Upper lobe of left lung (tissue), 6 donors: ENCODE data around the gene POLE4. TPM values are rescaled to one million over a fixed set of nuclear protein-coding genes. Genes with fewer than 3 reads are reported as not detected.

Experiments
- ATAC-seq, 2 donors: fragments of 200-7000 bp; cut with Tn5 transposase; one replicate each; pipeline ENCODE4 v1.9.1; 2022; ENCODE audit warnings: mild to moderate bottlenecking in 2 of 2, moderate library complexity in 2 of 2; ENCODE audit not compliant: low FRiP score in 2 of 2
- DNase-seq, 2 donors: peaks; one replicate each; pipeline ENCODE4 v3.0.0-alpha.2; 2019 to 2020
- H3K27ac ChIP-seq, 4 donors: fragments of 200-600 bp; sonication (generic); one replicate each; pipeline ENCODE4 v1.5.1; 2016 to 2019
- H3K27me3 ChIP-seq, 4 donors: fragments of 200-600 bp; sonication (generic); one replicate each; pipeline ENCODE4 v1.5.1; 2017 to 2019
- H3K36me3 ChIP-seq, 4 donors: fragments of 200-600 bp; sonication (generic); one replicate each; pipeline ENCODE4 v1.5.1; 2016 to 2019
- H3K4me1 ChIP-seq, 4 donors: fragments of 200-600 bp; sonication (generic); one replicate each; pipeline ENCODE4 v1.5.1; 2018 to 2019
- H3K4me3 ChIP-seq, 4 donors: fragments of 200-600 bp; sonication (generic); one replicate each; pipeline ENCODE4 v1.5.1; 2017 to 2019; ENCODE audit warnings: mild to moderate bottlenecking in 2 of 4, moderate library complexity in 1 of 4
- H3K9me3 ChIP-seq, 4 donors: fragments of 200-600 bp; sonication (generic); one replicate each; pipeline ENCODE4 v1.5.1; 2018 to 2019
- CTCF ChIP-seq, 6 experiments: fragments of 450-650 bp in 4 of 6; fragments of 200-600 bp in 2 of 6; sonication (generic) in 2 of 6; IDR thresholded peaks; one replicate each; pipeline ENCODE4 v1.5.1; 2016 to 2019; ENCODE audit warnings: antibody characterized with exemption in 6 of 6
- EP300 ChIP-seq, 4 donors: sonication (generic); formaldehyde crosslinking; IDR thresholded peaks; one replicate each; pipeline ENCODE4 v1.5.1; 2017; ENCODE audit warnings: antibody characterized with exemption in 4 of 4, control low read depth in 2 of 4
- POLR2A ChIP-seq, 4 donors: fragments of 450-650 bp; IDR thresholded peaks; one replicate each; pipeline ENCODE4 v1.5.1; 2016 to 2017; ENCODE audit warnings: antibody characterized with exemption in 4 of 4, mild to moderate bottlenecking in 2 of 4
- POLR2AphosphoS5 ChIP-seq, 2 donors: sonication (generic); formaldehyde crosslinking; IDR thresholded peaks; one replicate each; pipeline ENCODE4 v1.5.1; 2017; ENCODE audit warnings: antibody characterized with exemption in 2 of 2
- WGBS, 2 donors: methylation state at CpG; one replicate each; pipeline ENCODE4 v1.1.5; 2017 to 2018; 5-methylcytosine and 5-hydroxymethylcytosine counted together
- total RNA-seq, 6 donors: library from RNA; depleted of rRNA in 4 of 6; stranded (reverse); fragments of >200 nt in 4 of 6; gene quantifications; one replicate each; pipeline versions ENCODE4 v1.1.0 to v1.2.1, GENCODE V29; 2016 to 2021
- donor health status: DM: no; HTN: no; CAD: no; lungs with moderate emphysema.
- donor health status: DM: no; HTN: yes; CAD: no; lungs with severe emphysema.

The POLE4 gene
- total RNA-seq, 6 donors from 2014 or later, result 26.6 to 79.3 (median 34.0) TPM

- ATAC-seq (no peak), DNase-seq (no peak)
- Histone ChIP-seq H3K36me3 (no peaks in the 10 kb centered on the region), H3K9me3 (no peaks in the 10 kb centered on the region), H3K27me3 (no peaks in the 10 kb centered on the region), H3K4me1 (no peaks in the 10 kb centered on the region), H3K4me3 (no peak overlapping the region), H3K27ac (no peak overlapping the region)
- TF ChIP-seq CTCF (IDR thresholded peaks at IDR 0.05), result no peak
- no peak for TF ChIP-seq POLR2AphosphoS5 (IDR thresholded peaks at IDR 0.05)
- TF ChIP-seq EP300 (IDR thresholded peaks at IDR 0.05), result no peak
- no peak for TF ChIP-seq POLR2A (IDR thresholded peaks at IDR 0.05)
- 82 to 85% methylated on average over 3 of the region's 3 CpGs for WGBS, 2 donors
Measured at GRCh38 chr2:74982577-74982976, 24.1 kb downstream of the POLE4 start.

- Histone ChIP-seq H3K27ac (no peak overlapping the region), H3K4me3 (no peak overlapping the region), H3K27me3 (no peaks in the 10 kb centered on the region), H3K9me3 (no peaks in the 10 kb centered on the region), H3K4me1 (no peaks in the 10 kb centered on the region), H3K36me3 (no peaks in the 10 kb centered on the region)
- TF ChIP-seq EP300 (IDR thresholded peaks at IDR 0.05), result no peak
- no peak for TF ChIP-seq CTCF (IDR thresholded peaks at IDR 0.05)
- TF ChIP-seq POLR2AphosphoS5 (IDR thresholded peaks at IDR 0.05), result no peak
- TF ChIP-seq POLR2A (IDR thresholded peaks at IDR 0.05), result no peak
- no peak for DNase-seq
- 94 to 96% methylated on average over 5 of the region's 5 CpGs for WGBS, 2 donors
- no peak for ATAC-seq
Measured at GRCh38 chr2:74983631-74984392, 25.4 kb downstream of the POLE4 start.

- Histone ChIP-seq H3K27ac (no peak overlapping the region), H3K27me3 (no peaks in the 10 kb centered on the region), H3K36me3 (no peaks in the 10 kb centered on the region), H3K4me3 (no peak overlapping the region), H3K4me1 (no peaks in the 10 kb centered on the region), H3K9me3 (no peaks in the 10 kb centered on the region)
- DNase-seq (no peak), ATAC-seq (no peak)
- no peak for TF ChIP-seq EP300 (IDR thresholded peaks at IDR 0.05)
- no peak for TF ChIP-seq POLR2AphosphoS5 (IDR thresholded peaks at IDR 0.05)
- TF ChIP-seq POLR2A (IDR thresholded peaks at IDR 0.05), result no peak
- no peak for TF ChIP-seq CTCF (IDR thresholded peaks at IDR 0.05)
- 83 to 84% methylated on average over 3 of the region's 3 CpGs for WGBS, 2 donors
Measured at GRCh38 chr2:74984947-74985637, 26.6 kb downstream of the POLE4 start.

DNA sequence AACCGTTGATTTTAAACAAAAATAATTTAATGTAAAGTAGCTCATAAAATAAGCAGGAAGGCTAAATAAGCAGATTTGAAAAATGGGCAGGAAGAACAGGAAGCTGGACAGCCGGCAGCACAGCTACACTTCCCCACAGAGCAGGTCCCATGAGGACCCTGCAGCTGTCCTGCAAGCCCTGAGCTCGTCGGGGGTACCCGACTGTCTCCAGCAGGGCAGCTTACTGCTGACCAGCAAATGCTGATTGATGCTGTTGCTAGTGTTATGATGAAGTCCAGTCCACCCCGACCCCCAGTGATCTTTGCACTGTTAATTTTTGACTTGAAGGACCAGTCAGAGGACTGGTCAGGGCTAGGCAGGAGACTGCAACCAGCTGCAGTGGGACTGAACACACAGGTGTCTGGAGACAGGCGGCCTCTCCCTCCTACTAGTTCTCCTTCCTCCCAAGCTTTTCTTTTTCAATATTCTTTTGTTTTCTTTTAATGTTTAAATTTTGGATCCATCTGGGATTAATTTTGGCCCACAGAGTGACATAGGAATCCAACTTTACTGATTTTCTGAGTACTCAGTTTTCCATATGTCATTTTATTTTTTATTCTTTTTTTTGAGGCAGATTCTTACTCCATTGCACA, 27.7 kb downstream of the POLE4 start:
- ATAC-seq (peak in 1 of 2 donors; percentile 26), DNase-seq (no peak)
- 51% methylated on average over 7 of the region's 7 CpGs for WGBS, 2 donors
- Histone ChIP-seq H3K4me3 (no peak overlapping the region), H3K4me1 (no peaks in the 10 kb centered on the region), H3K9me3 (no peaks in the 10 kb centered on the region), H3K36me3 (no peaks in the 10 kb centered on the region), H3K27ac (no peak overlapping the region), H3K27me3 (no peaks in the 10 kb centered on the region)
- TF ChIP-seq EP300 (IDR thresholded peaks at IDR 0.05), result no peak
- TF ChIP-seq POLR2AphosphoS5 (IDR thresholded peaks at IDR 0.05), result no peak
- no peak for TF ChIP-seq CTCF (IDR thresholded peaks at IDR 0.05)
- no peak for TF ChIP-seq POLR2A (IDR thresholded peaks at IDR 0.05)
